SK-N-MC (cell line): Measurements from ENCODE around the gene ARCN1.
"Not testable (repeated sequence)": the region's sequence is repeated elsewhere in the genome, so short reads cannot be mapped to it uniquely, and the experiment has no call there.

Experiments used
- DNase-seq: peaks from one replicate; pipeline ENCODE4 v3.0.0-alpha.2; 2011; ENCODE audit warnings: low read depth, low spot score
- H3K27ac ChIP-seq: fragments of 200-600 bp; sonication (generic); 2 replicates; pipeline ENCODE4 v1.5.1; 2016; ENCODE audit warnings: mixed run types
- H3K36me3 ChIP-seq: fragments of 200-600 bp; sonication (generic); 2 replicates; pipeline ENCODE4 v1.6.1; 2017; ENCODE audit warnings: antibody characterized with exemption, low read length, mixed read lengths; ENCODE audit not compliant: insufficient read depth
- H3K4me3 ChIP-seq: fragments of 200-600 bp; sonication (generic); 2 replicates; pipeline ENCODE4 v1.5.1; 2016
- H3K9ac ChIP-seq: fragments of 200-600 bp; sonication (generic); 2 replicates; pipeline ENCODE4 v1.8.0; 2017; ENCODE audit warnings: mixed run types, mixed read lengths; ENCODE audit not compliant: insufficient read length
- H3K9me3 ChIP-seq: fragments of 200-600 bp; sonication (generic); 2 replicates; pipeline ENCODE4 v1.6.1; 2017; ENCODE audit warnings: low read depth, mild to moderate bottlenecking, antibody characterized with exemption, low read length, moderate library complexity, mixed read lengths
- EZH2 ChIP-seq: fragments of 200-600 bp; sonication (generic); IDR thresholded peaks from one replicate; pipeline ENCODE4 v1.6.1; 2017; ENCODE audit warnings: antibody characterized with exemption
- FOXP2 ChIP-seq: optimal IDR thresholded peaks from 2 replicates; pipeline ENCODE3; 2011; ENCODE audit warnings: mild to moderate bottlenecking, moderate library complexity; ENCODE audit not compliant: insufficient read depth; ENCODE audit errors: extremely low read length, control extremely low read depth
- POLR2AphosphoS5 ChIP-seq: IDR thresholded peaks from 2 replicates; pipeline ENCODE4 v1.6.1; 2012; ENCODE audit warnings: mild to moderate bottlenecking, low read depth, low read length, borderline replicate concordance

Gene ARCN1

GRCh38 chr11:118596224-118597146, 24.3 kb downstream of the ARCN1 start:
- no peak overlapping the region for H3K9ac ChIP-seq
- no peak overlapping the region for H3K4me3 ChIP-seq
- H3K9me3 ChIP-seq, result no peaks in the 10 kb centered on the region
- peaks cover 67% of the 10 kb centered on the region for H3K36me3 ChIP-seq
- DNase-seq, result no peak
- no peak for TF ChIP-seq FOXP2
- no peak for TF ChIP-seq EZH2
- TF ChIP-seq POLR2AphosphoS5, result no peak
- 0 out of 2 replicates have a peak overlapping the region, but pooled peaks have one; percentile 55 for H3K27ac ChIP-seq

- no peak for DNase-seq
- Histone ChIP-seq H3K27ac (no peak overlapping the region), H3K9me3 (no peaks in the 10 kb centered on the region), H3K4me3 (no peak overlapping the region), H3K36me3 (peaks cover 70% of the 10 kb centered on the region), H3K9ac (no peak overlapping the region)
- TF ChIP-seq POLR2AphosphoS5, result no peak
- no peak for TF ChIP-seq EZH2
- TF ChIP-seq FOXP2, result no peak
These were observed 25.3 kb downstream of the ARCN1 start for GRCh38 chr11:118597556-118597955.

- DNase-seq, result no peak
- H3K9ac ChIP-seq, result no peak overlapping the region
- H3K9me3 ChIP-seq, result no peaks in the 10 kb centered on the region
- TF ChIP-seq FOXP2 (no peak), EZH2 (no peak), POLR2AphosphoS5 (no peak)
- H3K36me3 ChIP-seq, result peaks cover 41% of the 10 kb centered on the region
- peak overlapping the region; percentile 27 for H3K27ac ChIP-seq
- H3K4me3 ChIP-seq, result no peak overlapping the region
These were observed 30.1 kb downstream of the ARCN1 start for GRCh38 chr11:118602331-118602730.

GRCh38 chr11:118603709-118604108, 31.5 kb downstream of the ARCN1 start:
- H3K9me3 ChIP-seq, H3K9ac ChIP-seq, H3K4me3 ChIP-seq, DNase-seq: not testable (repeated sequence)
- Histone ChIP-seq H3K36me3 (peaks cover 31% of the 10 kb centered on the region), H3K27ac (peak overlapping the region; percentile 91)

GRCh38 chr11:118604566-118604965, 32.4 kb downstream of the ARCN1 start:
- Histone ChIP-seq H3K9me3 (no peaks in the 10 kb centered on the region), H3K4me3 (no peak overlapping the region), H3K27ac (peak overlapping the region; percentile 91), H3K36me3 (peaks cover 27% of the 10 kb centered on the region), H3K9ac (peak overlapping the region; percentile 36)
- DNase-seq, result no peak
- TF ChIP-seq EZH2 (no peak), POLR2AphosphoS5 (no peak), FOXP2 (no peak)

GRCh38 chr11:118605116-118605867, 33.1 kb downstream of the ARCN1 start:
- DNase-seq, result peak; percentile 76
- TF ChIP-seq EZH2, result no peak
- TF ChIP-seq FOXP2, result peak; percentile 95
- peak; percentile 59; the same call in 1 of the 2 replicates for TF ChIP-seq POLR2AphosphoS5
- peak overlapping the region; percentile 36 for H3K9ac ChIP-seq

GRCh38 chr11:118606157-118606843, 34.1 kb downstream of the ARCN1 start:
- Histone ChIP-seq H3K36me3 (peaks cover 15% of the 10 kb centered on the region), H3K4me3 (no peak overlapping the region), H3K9ac (no peak overlapping the region), H3K9me3 (no peaks in the 10 kb centered on the region), H3K27ac (peak overlapping the region; percentile 88)
- TF ChIP-seq FOXP2, result no peak
- TF ChIP-seq POLR2AphosphoS5, result no peak
- TF ChIP-seq EZH2, result no peak
- no peak for DNase-seq

More at GRCh38 chr11:118605116-118605867, 33.1 kb downstream of the ARCN1 start:
- Histone ChIP-seq H3K27ac (peak overlapping the region; percentile 91), H3K36me3 (peaks cover 20% of the 10 kb centered on the region), H3K4me3 (peak overlapping the region; percentile 63), H3K9me3 (no peaks in the 10 kb centered on the region)

GRCh38 chr11:118606844-118607228, 34.6 kb downstream of the ARCN1 start:
- no peak overlapping the region for H3K4me3 ChIP-seq
- peak overlapping the region; percentile 88 for H3K27ac ChIP-seq
- peaks cover 10% of the 10 kb centered on the region for H3K36me3 ChIP-seq
- no peak for TF ChIP-seq FOXP2
- no peak for TF ChIP-seq POLR2AphosphoS5
- no peak for TF ChIP-seq EZH2
- H3K9me3 ChIP-seq, result no peaks in the 10 kb centered on the region
- no peak for DNase-seq
- no peak overlapping the region for H3K9ac ChIP-seq
